HG02588 (cell line): ENCODE data around the gene DOK7.

Source experiments
- ATAC-seq: cut with Tn5 transposase; IDR thresholded peaks from one replicate; pipeline ENCODE4 v1.9.1; 2021; ENCODE audit warnings: mild to moderate bottlenecking, moderate library complexity; ENCODE audit not compliant: unreplicated experiment

Gene DOK7

GRCh38 chr4:3486541-3487540 lies 23.7 kb downstream of the DOK7 start:
- no peak for ATAC-seq

DNA sequence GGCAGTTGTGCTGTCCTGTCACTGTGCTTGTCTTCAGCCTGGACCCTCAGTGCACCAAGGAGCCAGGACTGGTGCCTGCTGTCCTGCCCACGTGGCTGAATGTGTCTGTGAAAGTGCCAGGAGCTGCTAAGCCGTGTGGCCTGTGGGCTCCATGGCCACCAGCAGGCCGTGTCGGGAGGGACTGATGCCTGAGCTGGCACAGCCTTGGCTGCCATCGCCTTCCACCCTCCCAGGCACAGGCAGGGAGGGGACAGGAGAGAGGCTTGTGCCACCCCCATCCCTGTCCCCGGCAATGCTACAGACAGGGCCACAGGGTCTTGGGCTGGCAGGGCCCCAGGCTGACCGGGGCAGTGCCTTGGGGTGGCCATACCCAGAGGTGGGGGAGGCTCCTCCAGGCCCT lies 24.8 kb downstream of the DOK7 start:
- no peak for ATAC-seq

DNA sequence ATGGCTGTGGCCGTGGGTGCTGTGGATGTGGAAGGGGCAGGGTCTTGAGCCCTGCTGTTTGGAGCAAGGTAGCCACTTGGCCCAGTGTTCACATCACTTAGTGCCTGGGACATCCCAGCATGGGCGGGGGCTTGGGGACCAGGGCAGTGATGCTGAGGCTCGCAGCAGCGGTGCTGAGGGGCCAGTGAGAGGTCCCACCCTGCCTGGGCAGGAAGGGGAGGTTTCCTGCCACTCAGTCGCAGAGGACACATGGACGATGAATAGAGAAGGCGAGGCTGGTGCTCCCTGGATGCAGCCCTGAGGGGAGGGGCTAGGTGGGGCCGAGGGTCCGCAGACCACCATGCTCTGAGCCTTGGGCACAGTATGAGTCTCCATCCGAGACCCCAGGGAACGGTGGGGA lies 25.7 kb downstream of the DOK7 start:
- ATAC-seq = no peak

DNA sequence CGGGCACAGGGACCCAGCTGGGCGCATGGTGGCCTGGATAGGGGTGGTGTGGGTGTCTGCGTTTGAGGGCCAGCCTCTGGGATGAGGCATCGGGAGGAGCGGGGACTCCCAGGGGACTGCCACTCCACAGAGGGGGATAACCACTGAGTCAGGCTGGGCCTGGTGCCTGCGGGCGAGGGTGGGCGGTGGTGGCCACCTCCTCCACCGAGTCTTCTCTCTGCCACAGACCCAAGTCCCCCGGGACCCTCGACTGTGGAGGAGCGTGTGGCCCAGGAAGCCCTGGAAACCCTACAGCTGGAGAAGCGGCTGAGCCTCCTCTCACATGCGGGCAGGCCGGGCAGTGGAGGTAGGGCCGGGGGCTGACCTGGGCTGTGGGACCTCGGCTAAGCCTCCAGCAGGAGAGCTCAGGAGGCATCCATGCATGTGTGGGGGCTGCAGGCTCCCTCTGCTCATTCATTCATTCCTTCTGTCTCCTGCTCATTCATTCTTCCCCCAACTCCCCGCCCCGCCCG lies 26.4 kb downstream of the DOK7 start:
- ATAC-seq = no peak

DNA sequence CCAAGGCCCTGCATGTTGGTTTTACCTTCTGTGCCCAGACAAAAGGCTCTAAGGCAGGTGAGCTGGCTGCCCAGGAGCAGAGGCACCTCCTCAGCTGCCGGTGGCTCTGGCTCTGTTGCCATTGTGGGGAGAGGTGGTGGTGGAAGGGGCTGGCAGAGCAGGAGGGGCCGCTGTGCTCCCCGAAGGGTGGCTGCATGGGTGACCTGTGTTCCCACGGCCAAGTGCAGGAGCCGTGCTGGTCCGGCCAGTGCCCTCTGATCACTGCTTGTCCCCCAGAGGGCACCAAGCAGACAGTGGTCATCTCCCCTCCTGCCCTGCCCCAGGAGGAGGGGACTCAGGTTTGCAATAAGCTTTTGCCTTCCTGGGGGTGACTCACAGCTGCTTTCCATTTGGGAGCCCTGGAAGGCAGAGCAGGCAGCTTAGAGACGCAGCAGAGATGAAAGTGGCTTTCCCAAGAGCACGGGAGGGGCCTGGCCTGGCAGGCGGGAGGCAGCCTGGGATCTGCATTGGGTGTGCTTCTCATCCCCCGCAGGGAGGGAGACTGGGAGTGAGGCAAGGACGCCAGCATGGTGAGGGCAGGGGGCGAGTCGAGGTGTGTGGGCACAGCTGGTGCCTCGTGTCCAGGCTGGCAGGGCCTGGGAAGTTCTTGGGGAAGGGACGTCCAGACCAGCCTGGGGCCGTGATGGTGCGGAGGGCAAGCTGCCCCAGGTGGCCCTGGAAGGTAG lies 28.7 kb downstream of the DOK7 start:
- no peak for ATAC-seq

DNA sequence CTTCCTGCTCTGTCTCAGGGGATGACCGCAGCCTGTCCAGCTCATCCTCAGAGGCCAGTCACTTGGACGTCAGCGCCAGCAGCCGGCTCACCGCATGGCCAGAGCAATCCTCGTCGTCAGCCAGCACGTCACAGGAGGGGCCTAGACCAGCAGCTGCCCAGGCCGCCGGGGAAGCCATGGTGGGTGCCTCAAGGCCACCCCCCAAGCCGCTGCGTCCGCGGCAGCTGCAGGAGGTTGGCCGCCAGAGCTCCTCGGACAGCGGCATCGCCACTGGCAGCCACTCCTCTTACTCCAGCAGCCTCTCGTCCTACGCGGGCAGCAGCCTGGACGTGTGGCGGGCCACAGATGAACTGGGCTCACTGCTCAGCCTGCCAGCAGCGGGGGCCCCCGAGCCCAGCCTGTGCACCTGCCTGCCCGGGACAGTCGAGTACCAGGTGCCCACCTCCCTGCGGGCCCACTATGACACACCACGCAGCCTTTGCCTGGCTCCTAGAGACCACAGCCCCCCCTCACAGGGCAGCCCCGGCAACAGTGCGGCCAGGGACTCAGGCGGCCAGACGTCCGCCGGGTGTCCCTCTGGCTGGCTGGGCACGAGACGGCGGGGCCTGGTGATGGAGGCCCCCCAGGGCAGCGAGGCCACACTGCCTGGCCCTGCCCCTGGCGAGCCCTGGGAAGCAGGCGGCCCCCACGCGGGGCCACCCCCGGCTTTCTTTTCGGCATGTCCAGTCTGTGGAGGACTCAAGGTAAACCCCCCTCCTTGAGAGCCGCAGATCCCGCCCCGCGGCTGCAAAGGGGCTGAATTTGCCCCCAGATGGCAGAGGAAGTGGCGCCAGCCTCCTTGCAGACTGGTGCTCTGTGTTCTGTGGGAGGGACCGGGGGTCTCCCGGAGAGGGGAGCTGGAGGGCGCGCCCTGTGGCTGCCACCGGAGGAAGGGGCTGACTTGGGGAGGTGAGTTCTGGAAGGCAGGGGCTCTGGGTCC lies 29.9 kb downstream of the DOK7 start:
- no peak for ATAC-seq

GRCh38 chr4:3493720-3494461 lies 30.8 kb downstream of the DOK7 start:
- ATAC-seq = no peak

DNA sequence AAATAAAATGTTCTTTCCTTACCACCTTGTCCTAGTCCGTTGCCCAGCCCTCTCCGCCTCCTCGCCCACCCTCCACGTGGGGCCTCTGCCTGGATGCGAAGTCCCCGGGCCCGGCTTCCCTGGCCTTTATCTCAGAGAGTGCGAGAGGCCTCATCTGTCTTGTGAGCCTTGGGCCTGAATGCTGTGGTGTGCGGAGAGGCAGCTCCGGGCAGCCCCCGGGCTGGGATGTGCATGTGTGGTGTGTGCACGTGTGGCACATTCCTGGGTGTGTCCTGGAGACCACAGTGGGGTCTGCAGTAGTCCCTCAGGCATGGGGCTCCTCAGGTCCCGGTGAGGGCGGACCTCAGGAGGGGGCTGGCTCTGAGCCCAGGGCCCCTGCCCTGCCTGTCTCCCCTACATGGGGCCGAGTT lies 31.4 kb downstream of the DOK7 start:
- ATAC-seq = no peak

DNA sequence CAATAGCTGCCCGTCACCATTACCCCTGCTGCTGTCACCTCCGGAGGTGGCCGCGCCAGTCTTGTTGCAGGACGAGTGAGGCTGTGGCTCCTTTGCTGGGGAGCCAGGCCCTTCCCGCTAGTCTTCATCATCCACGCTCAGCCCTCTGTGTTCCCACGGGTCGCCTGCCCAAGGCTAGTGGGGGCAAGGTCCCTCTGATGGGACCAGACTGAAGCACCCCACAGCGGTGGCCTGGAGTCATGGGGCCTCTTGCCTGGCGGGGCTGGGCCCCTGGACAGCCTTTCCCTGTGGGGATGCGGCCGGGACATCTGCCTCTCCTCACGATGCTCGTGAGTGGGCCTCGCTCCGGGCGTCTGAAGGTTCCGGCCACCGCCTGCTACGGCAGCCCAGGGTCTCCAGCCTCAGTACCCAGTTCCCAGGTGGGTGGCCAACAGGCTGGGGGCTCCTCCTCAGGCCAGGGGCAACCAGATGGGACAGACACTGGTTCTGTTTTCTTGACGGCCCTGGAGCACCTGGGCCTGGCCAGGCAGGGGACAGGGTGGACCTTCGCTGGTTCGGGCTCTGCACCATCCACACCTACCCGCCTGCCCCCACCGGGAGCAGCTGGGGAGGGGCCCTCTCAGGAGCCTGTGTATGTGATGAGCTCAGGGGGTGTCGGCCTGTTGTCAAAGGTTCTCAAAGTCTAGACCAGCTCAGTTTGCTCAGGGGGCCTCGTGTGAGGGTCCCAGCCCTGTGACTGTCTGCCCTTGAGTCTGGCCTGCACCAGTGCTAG lies 32.3 kb downstream of the DOK7 start:
- no peak for ATAC-seq

DNA sequence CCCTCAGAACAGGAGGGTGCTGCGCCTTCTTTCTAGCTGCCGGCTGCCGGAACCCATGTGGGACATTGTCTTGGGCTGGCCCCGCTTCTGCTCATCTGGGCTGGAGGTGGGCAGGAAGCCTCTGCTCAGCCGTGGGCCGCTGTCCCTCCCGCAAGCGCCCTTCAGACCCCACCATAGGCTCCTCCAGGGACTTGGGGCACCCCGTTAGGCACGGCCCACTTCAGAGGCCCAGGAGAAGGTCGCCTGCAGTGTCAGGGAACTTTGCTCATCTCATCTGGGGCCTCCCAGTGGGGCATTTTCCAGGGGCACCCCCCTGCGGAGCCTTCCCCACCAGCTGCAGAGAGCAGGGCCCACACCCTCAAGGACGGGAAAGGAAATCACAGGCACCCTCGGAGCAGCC lies 32.9 kb downstream of the DOK7 start:
- ATAC-seq = no peak

DNA sequence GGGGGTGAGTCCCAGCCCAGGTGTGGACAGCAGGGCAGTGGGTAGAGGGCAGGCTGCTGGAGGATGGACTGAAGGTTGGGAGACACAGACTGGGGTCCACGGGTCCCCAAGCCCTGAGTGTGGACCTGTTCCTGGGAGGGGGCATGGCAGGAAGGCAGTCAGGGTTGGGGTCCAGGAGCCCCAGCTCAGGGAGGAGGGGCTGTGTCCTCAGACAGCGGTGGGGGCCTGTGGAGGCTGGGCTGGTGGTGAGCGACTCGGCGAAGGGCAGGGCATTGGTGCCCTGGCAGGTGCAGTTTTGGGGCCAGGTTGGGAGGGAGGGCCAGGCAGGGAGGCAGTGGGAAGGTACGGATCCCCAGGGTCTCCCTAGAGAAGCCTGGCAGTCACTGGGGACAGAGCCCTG lies 34.0 kb downstream of the DOK7 start:
- no peak for ATAC-seq

DNA sequence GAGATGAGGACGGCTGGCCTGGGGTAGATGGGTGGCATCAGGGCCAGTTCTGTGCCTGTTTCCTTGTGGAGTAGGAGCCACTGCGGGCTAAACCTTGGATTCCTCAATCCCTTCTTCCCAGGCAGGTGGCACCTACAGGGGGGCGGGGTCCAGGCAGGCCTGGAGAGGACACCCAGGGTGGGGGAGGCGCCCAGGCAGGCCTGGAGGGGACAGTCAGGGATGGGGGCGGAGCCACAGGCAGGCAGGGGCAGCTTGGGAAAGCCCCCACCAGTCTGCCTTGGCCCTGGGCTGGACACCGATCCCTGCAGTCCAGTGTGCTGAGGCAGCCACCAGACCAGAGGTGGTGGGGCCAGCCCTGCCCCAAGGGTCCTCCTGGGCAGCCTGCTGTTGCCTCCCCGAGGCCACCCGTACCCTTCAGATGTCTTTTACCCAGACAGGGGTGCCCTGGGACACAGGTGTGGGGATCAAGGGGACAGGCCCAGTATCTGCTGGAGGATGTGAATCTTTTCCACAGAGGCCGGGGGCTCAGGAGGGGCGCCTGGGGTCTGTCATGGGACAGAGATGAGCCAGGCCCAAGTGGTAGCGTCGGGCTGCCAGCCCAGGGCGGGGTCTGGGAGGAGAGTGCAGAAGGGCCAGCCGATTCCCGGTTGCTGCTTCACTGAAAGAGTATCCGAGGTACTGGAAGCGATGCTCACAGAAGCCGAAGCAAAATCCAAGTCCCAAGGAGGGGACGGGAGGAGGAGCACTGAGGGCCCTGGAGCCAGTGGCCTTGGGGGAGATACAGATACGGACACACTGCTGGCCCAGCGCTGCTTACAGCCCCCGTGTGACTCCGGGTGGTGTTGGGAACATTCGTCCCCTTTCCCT lies 34.6 kb downstream of the DOK7 start:
- no peak for ATAC-seq

DNA sequence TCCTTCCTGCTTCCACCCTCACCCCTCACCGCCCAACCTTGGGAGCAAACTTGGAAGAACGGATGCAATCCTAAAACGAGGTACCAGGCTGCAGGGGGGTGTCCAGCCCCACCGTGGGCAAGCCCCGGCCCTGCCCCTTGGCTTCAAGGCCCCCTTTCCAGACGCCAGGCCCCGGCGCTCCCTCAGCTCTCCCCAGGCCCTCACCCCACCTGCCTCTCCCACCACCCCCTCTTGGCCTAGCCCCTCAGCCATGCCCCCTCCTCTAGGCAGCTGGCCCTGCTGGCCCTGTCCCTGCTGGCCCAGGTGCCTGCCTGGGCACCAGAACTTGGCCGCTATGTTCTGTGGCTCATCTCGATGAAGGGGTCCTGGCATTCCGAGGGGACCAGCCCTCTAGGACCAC lies 35.3 kb downstream of the DOK7 start:
- no peak for ATAC-seq

- no peak for ATAC-seq
Observed at GRCh38 chr4:3498901-3499510, 35.9 kb downstream of the DOK7 start.

DNA sequence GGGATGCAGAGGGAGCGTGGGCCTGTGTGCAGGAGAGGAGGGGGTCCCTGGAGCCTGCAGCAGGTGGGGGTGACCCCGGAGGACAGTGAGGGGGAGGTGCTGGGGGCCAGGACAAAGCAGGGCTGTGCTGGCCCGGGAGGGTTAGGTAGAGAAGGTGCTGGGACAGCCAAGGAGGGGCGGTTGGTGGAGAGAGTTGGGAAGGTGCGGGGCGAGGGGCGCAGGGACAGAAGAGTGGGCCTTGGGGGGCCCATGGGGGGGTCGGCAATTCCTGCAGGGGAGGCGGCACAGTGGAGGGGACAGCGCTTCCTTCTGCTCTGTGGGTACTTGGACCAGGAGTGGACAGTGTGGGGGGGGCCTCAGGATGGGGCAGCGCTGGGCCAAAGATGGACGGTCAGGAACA lies 36.6 kb downstream of the DOK7 start:
- no peak for ATAC-seq

- ATAC-seq = no peak
Observed at GRCh38 chr4:3500111-3500510, 37.0 kb downstream of the DOK7 start.

DNA sequence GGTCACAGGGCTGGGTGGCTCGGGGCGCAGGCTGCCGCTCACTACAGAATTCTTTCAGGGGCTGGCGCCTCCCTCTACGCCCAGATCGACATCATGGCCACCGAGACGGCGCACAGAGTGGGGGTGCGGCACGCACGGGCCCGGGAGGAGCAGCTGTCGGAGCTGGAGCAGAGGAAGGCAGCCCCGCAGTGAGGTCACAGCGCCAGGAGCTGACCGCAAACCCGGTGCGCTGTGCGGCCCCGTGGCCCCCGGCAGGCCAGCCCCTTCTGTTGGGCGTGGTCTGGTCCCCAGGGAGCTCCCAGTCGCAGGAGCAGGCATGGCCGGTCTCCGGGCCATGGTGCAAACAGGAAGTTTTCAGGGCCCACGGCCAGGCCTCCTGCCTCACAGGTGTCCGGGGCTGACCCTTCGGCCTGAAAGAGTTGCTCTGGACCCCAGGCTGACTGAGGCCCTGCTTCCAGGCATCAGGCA lies 37.6 kb downstream of the DOK7 start:
- ATAC-seq = no peak
